Fibroblast of lung (primary cell): Measurements from ENCODE around the gene ZER1.

ENCODE experiments used
- EZH2 ChIP-seq: IDR thresholded peaks from 2 replicates; pipeline ENCODE4 v1.5.1; 2012; ENCODE audit warnings: low read length, control low read depth, mild to moderate bottlenecking; ENCODE audit errors: missing control alignments
- TF ChIP-seq, protein P1 (sequence below), 2 donors: IDR thresholded peaks in 1 of 2; conservative IDR thresholded peaks in 1 of 2; 1 replicate in 1 of 2; 2 replicates in 1 of 2; pipeline ENCODE4 v1.5.1; 2011 to 2012; ENCODE audit warnings: low read length in 2 of 2, control low read depth in 1 of 2, inconsistent platforms in 1 of 2, low read depth in 1 of 2, mild to moderate bottlenecking in 1 of 2

DNA sequence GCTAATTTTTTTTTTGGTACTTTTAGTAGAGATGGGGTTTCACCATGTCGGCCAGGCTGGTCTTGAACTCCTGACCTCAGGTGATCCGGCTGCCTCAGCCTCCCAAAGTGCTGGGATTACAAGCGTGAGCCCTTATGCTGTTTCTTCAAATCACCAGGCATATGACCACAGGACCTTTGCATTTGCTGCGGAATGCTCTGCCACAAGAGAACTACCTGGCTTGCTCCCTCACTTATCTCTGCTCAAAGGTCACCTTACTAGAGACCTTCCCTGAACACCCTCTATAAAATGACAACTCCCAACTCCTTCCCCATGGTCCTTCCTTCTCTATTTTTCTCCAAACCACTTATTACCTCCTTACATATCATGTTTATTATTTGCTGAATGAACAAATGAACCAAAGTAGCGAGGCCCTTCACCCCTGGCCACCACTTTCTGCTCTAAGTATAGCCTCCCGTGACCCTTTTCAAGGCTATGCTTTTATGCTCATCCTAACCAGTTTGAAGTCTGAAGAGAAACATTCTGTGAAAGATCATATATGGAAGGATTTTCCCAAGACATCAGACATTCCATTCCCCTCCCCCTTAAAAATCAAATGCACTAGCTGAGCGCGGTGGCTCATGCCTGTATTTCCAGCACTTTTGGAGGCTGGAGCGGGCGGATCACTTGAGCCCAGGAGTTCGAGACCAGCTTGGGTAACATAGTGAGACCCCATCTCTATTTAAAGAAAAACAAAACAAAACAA, 1.3 kb downstream of the ZER1 start:
- TF ChIP-seq, protein P1, sequence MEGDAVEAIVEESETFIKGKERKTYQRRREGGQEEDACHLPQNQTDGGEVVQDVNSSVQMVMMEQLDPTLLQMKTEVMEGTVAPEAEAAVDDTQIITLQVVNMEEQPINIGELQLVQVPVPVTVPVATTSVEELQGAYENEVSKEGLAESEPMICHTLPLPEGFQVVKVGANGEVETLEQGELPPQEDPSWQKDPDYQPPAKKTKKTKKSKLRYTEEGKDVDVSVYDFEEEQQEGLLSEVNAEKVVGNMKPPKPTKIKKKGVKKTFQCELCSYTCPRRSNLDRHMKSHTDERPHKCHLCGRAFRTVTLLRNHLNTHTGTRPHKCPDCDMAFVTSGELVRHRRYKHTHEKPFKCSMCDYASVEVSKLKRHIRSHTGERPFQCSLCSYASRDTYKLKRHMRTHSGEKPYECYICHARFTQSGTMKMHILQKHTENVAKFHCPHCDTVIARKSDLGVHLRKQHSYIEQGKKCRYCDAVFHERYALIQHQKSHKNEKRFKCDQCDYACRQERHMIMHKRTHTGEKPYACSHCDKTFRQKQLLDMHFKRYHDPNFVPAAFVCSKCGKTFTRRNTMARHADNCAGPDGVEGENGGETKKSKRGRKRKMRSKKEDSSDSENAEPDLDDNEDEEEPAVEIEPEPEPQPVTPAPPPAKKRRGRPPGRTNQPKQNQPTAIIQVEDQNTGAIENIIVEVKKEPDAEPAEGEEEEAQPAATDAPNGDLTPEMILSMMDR (conservative IDR thresholded peaks at IDR 0.05 in 1 of 2, IDR thresholded peaks at IDR 0.05 in 1 of 2; ENCODE audit: low read depth in 1 of 2, low read length in 2 of 2), result no peak
- no peak for TF ChIP-seq EZH2
